ENCODE results near the gene STARD13.

Gene STARD13

GRCh38 chr13:33276570-33276969 lies 9.0 kb downstream of the STARD13 start:
- H3K4me3 ChIP-seq (ENCODE audit: extremely low read depth, insufficient read depth, low read length, poor library complexity, severe bottlenecking) = no peak overlapping the region
- H3K36me3 ChIP-seq (ENCODE audit: control insufficient read depth, insufficient read depth, low read length) = peaks cover 6% of the 10 kb centered on the region
- peaks cover 54% of the 10 kb centered on the region for H3K4me1 ChIP-seq (ENCODE audit: control insufficient read depth, insufficient read depth, low read length, poor library complexity, severe bottlenecking)
- no peak overlapping the region for H3K27ac ChIP-seq (ENCODE audit: low read depth, low read length, severe bottlenecking)
- WGBS, 2 experiments (ENCODE audit: insufficient coverage in 2 of 2) = 72 to 100% methylated on average over 1 to 2 of the region's 3 CpGs
- H3K9me3 ChIP-seq (ENCODE audit: control insufficient read depth, low read length) = peaks cover 4% of the 10 kb centered on the region

DNA sequence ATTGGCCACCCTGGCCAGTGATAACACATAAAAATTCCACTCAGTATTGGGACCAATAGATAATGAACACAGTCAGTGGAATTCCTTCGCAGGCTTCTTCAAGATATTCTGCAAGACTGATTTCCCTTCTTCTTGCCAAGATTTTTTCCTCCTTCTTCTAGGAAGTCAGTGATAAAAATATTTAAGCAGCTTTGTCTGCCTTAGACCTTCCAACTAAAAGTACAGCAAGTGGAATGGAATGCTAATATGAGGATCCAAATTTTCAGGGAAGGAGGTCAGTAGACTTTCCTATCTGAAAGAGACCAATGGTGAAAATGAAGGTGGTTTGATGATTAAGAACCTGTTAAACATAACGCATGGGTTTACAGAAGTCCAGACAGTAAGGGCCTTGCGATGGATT lies 9.6 kb downstream of the STARD13 start:
- peaks cover under 1% of the 10 kb centered on the region for H3K36me3 ChIP-seq (ENCODE audit: control insufficient read depth, insufficient read depth, low read length)
- no peak overlapping the region for H3K27ac ChIP-seq (ENCODE audit: low read depth, low read length, severe bottlenecking)
- no peak overlapping the region for H3K4me3 ChIP-seq (ENCODE audit: extremely low read depth, insufficient read depth, low read length, poor library complexity, severe bottlenecking)
- WGBS, 2 experiments (ENCODE audit: insufficient coverage in 2 of 2) = 97 to 100% methylated on average over 1 to 2 of the region's 3 CpGs
- H3K9me3 ChIP-seq (ENCODE audit: control insufficient read depth, low read length) = peaks cover 4% of the 10 kb centered on the region
- peaks cover 48% of the 10 kb centered on the region for H3K4me1 ChIP-seq (ENCODE audit: control insufficient read depth, insufficient read depth, low read length, poor library complexity, severe bottlenecking)

DNA sequence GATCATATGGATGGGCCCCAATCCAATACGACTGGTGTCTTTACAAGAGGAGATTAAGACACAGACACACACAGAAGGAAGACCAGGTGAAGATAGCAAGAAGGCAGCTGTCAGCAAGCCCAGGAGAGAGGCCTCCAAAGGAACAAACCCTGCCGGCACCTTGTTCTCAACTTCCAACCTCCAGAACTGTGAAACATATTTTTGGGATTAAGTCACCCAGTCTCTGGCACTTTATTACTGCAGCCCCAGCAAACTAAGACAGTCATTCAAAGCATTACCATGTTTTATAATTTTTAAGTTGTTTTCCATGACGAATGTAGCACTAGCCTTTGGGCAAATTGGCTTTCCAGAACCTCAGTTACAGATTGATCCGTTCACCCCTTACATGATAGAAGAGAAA lies 11.3 kb downstream of the STARD13 start:
- Histone ChIP-seq H3K36me3 (ENCODE audit: control insufficient read depth, insufficient read depth, low read length) (no peaks in the 10 kb centered on the region), H3K4me1 (ENCODE audit: control insufficient read depth, insufficient read depth, low read length, poor library complexity, severe bottlenecking) (peaks cover 33% of the 10 kb centered on the region), H3K9me3 (ENCODE audit: control insufficient read depth, low read length) (peaks cover 4% of the 10 kb centered on the region), H3K4me3 (ENCODE audit: extremely low read depth, insufficient read depth, low read length, poor library complexity, severe bottlenecking) (no peak overlapping the region), H3K27ac (ENCODE audit: low read depth, low read length, severe bottlenecking) (no peak overlapping the region)
- 95 to 100% methylated on average over 2 of the region's 4 CpGs for WGBS, 2 experiments (ENCODE audit: insufficient coverage in 2 of 2)

- H3K4me1 ChIP-seq (ENCODE audit: control insufficient read depth, insufficient read depth, low read length, poor library complexity, severe bottlenecking) = peaks cover 25% of the 10 kb centered on the region
- 94 to 100% methylated on average over 1 to 5 of the region's 7 CpGs for WGBS, 2 experiments (ENCODE audit: insufficient coverage in 2 of 2)
- no peak overlapping the region for H3K27ac ChIP-seq (ENCODE audit: low read depth, low read length, severe bottlenecking)
Measured at GRCh38 chr13:33272531-33273124, 12.9 kb downstream of the STARD13 start.

GRCh38 chr13:33271759-33272158 lies 13.8 kb downstream of the STARD13 start:
- no peak overlapping the region for H3K27ac ChIP-seq (ENCODE audit: low read depth, low read length, severe bottlenecking)

More at GRCh38 chr13:33272531-33273124, 12.9 kb downstream of the STARD13 start:
- no peaks in the 10 kb centered on the region for H3K36me3 ChIP-seq (ENCODE audit: control insufficient read depth, insufficient read depth, low read length)
- no peak overlapping the region for H3K4me3 ChIP-seq (ENCODE audit: extremely low read depth, insufficient read depth, low read length, poor library complexity, severe bottlenecking)
- H3K9me3 ChIP-seq (ENCODE audit: control insufficient read depth, low read length) = peaks cover 4% of the 10 kb centered on the region

GRCh38 chr13:33270895-33271538 lies 14.5 kb downstream of the STARD13 start:
- H3K4me1 ChIP-seq (ENCODE audit: control insufficient read depth, insufficient read depth, low read length, poor library complexity, severe bottlenecking) = peaks cover 11% of the 10 kb centered on the region
- H3K27ac ChIP-seq (ENCODE audit: low read depth, low read length, severe bottlenecking) = no peak overlapping the region
- H3K36me3 ChIP-seq (ENCODE audit: control insufficient read depth, insufficient read depth, low read length) = no peaks in the 10 kb centered on the region
- H3K9me3 ChIP-seq (ENCODE audit: control insufficient read depth, low read length) = peaks cover 4% of the 10 kb centered on the region
- 69 to 100% methylated on average over 2 to 3 of the region's 3 CpGs for WGBS, 2 experiments (ENCODE audit: insufficient coverage in 2 of 2)
- H3K4me3 ChIP-seq (ENCODE audit: extremely low read depth, insufficient read depth, low read length, poor library complexity, severe bottlenecking) = no peak overlapping the region

More at GRCh38 chr13:33271759-33272158, 13.8 kb downstream of the STARD13 start:
- Histone ChIP-seq H3K9me3 (ENCODE audit: control insufficient read depth, low read length) (peaks cover 4% of the 10 kb centered on the region), H3K4me3 (ENCODE audit: extremely low read depth, insufficient read depth, low read length, poor library complexity, severe bottlenecking) (no peak overlapping the region), H3K36me3 (ENCODE audit: control insufficient read depth, insufficient read depth, low read length) (no peaks in the 10 kb centered on the region), H3K4me1 (ENCODE audit: control insufficient read depth, insufficient read depth, low read length, poor library complexity, severe bottlenecking) (peaks cover 18% of the 10 kb centered on the region)
- WGBS, 2 experiments (ENCODE audit: insufficient coverage in 2 of 2) = 100% methylated on average over 3 to 4 of the region's 4 CpGs

- WGBS, 2 experiments (ENCODE audit: insufficient coverage in 2 of 2) = no CpG with 5 or more reads among the region's 2 CpGs
- Histone ChIP-seq H3K4me1 (ENCODE audit: control insufficient read depth, insufficient read depth, low read length, poor library complexity, severe bottlenecking) (peaks cover 10% of the 10 kb centered on the region), H3K9me3 (ENCODE audit: control insufficient read depth, low read length) (no peaks in the 10 kb centered on the region), H3K27ac (ENCODE audit: low read depth, low read length, severe bottlenecking) (no peak overlapping the region), H3K36me3 (ENCODE audit: control insufficient read depth, insufficient read depth, low read length) (no peaks in the 10 kb centered on the region), H3K4me3 (ENCODE audit: extremely low read depth, insufficient read depth, low read length, poor library complexity, severe bottlenecking) (no peak overlapping the region)
Measured at GRCh38 chr13:33265607-33266006, 19.9 kb downstream of the STARD13 start.

GRCh38 chr13:33265133-33265532 lies 20.4 kb downstream of the STARD13 start:
- no peaks in the 10 kb centered on the region for H3K9me3 ChIP-seq (ENCODE audit: control insufficient read depth, low read length)
- peaks cover 10% of the 10 kb centered on the region for H3K4me1 ChIP-seq (ENCODE audit: control insufficient read depth, insufficient read depth, low read length, poor library complexity, severe bottlenecking)
- H3K4me3 ChIP-seq (ENCODE audit: extremely low read depth, insufficient read depth, low read length, poor library complexity, severe bottlenecking) = no peak overlapping the region
- H3K27ac ChIP-seq (ENCODE audit: low read depth, low read length, severe bottlenecking) = no peak overlapping the region
- no peaks in the 10 kb centered on the region for H3K36me3 ChIP-seq (ENCODE audit: control insufficient read depth, insufficient read depth, low read length)

GRCh38 chr13:33264620-33264978 lies 21.0 kb downstream of the STARD13 start:
- no peak overlapping the region for H3K4me3 ChIP-seq (ENCODE audit: extremely low read depth, insufficient read depth, low read length, poor library complexity, severe bottlenecking)
- H3K36me3 ChIP-seq (ENCODE audit: control insufficient read depth, insufficient read depth, low read length) = no peaks in the 10 kb centered on the region
- peaks cover 10% of the 10 kb centered on the region for H3K4me1 ChIP-seq (ENCODE audit: control insufficient read depth, insufficient read depth, low read length, poor library complexity, severe bottlenecking)
- H3K9me3 ChIP-seq (ENCODE audit: control insufficient read depth, low read length) = no peaks in the 10 kb centered on the region
- H3K27ac ChIP-seq (ENCODE audit: low read depth, low read length, severe bottlenecking) = no peak overlapping the region
- 78 to 94% methylated on average over 3 of the region's 4 CpGs for WGBS, 2 experiments (ENCODE audit: insufficient coverage in 2 of 2)

- Histone ChIP-seq H3K27ac (ENCODE audit: low read depth, low read length, severe bottlenecking) (no peak overlapping the region), H3K36me3 (ENCODE audit: control insufficient read depth, insufficient read depth, low read length) (no peaks in the 10 kb centered on the region), H3K4me1 (ENCODE audit: control insufficient read depth, insufficient read depth, low read length, poor library complexity, severe bottlenecking) (peaks cover 10% of the 10 kb centered on the region), H3K4me3 (ENCODE audit: extremely low read depth, insufficient read depth, low read length, poor library complexity, severe bottlenecking) (no peak overlapping the region), H3K9me3 (ENCODE audit: control insufficient read depth, low read length) (no peaks in the 10 kb centered on the region)
- 85 to 93% methylated on average over 4 to 5 of the region's 5 CpGs for WGBS, 2 experiments (ENCODE audit: insufficient coverage in 2 of 2)
Measured at GRCh38 chr13:33263976-33264619, 21.5 kb downstream of the STARD13 start.

DNA sequence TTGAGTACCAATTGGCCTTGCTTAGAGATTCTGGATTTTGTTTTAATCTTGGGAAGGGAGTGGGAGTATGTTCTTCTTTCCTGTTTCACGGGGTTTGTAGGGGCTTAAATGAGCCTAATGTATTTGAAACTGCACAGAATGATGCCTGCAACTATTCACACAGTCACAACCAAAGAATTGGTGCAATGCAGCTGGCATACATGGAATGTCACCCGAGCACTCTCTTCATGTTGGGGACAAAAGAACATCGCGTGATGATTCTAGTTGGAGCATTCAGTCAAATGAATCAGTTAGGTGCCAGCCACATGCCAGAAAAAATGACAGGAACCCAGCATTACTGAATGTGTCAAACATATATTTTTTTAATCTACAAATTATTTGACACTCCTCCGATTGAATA lies 22.1 kb downstream of the STARD13 start:
- H3K4me3 ChIP-seq (ENCODE audit: extremely low read depth, insufficient read depth, low read length, poor library complexity, severe bottlenecking) = no peak overlapping the region
- peaks cover 10% of the 10 kb centered on the region for H3K4me1 ChIP-seq (ENCODE audit: control insufficient read depth, insufficient read depth, low read length, poor library complexity, severe bottlenecking)
- WGBS, 2 experiments (ENCODE audit: insufficient coverage in 2 of 2) = 90% methylated on average over 2 to 3 of the region's 5 CpGs
- H3K9me3 ChIP-seq (ENCODE audit: control insufficient read depth, low read length) = no peaks in the 10 kb centered on the region
- H3K27ac ChIP-seq (ENCODE audit: low read depth, low read length, severe bottlenecking) = no peak overlapping the region
- no peaks in the 10 kb centered on the region for H3K36me3 ChIP-seq (ENCODE audit: control insufficient read depth, insufficient read depth, low read length)

Data from mesodermal cell (in vitro differentiated cells).